Ovary (tissue), 9 donors: Measurements from ENCODE around the gene HLA-DQB1. TPM values are rescaled to one million over a fixed set of nuclear protein-coding genes. Genes with fewer than 3 reads are reported as not detected.

ENCODE experiments used
- DNase-seq, 5 donors: peaks; one replicate each; pipeline ENCODE4 v3.0.0-alpha.2; 2019 to 2020
- H3K27ac ChIP-seq, 2 donors: fragments of 200-600 bp; one replicate each; pipeline versions ENCODE4 v1.5.1 to v1.8.0; 2019 to 2022
- H3K27me3 ChIP-seq: fragments of 200-600 bp; one replicate; pipeline ENCODE4 v1.8.0; 2022
- H3K36me3 ChIP-seq: fragments of 200-600 bp; sonication (generic); one replicate; pipeline ENCODE4 v1.5.1; 2019
- H3K4me1 ChIP-seq: one replicate; pipeline ENCODE4 v1.8.1; 2013; ENCODE audit warnings: mild to moderate bottlenecking, moderate library complexity; ENCODE audit not compliant: insufficient read depth
- H3K4me3 ChIP-seq: fragments of 200-600 bp; sonication (generic); one replicate; pipeline ENCODE4 v1.5.1; 2017
- H3K9me3 ChIP-seq, 2 donors: fragments of 200-600 bp in 1 of 2; sonication (generic) in 1 of 2; one replicate each; pipeline versions ENCODE4 v1.5.1 to v1.8.1; 2013 to 2019; ENCODE audit warnings: mild to moderate bottlenecking in 1 of 2, moderate library complexity in 1 of 2
- EP300 ChIP-seq: sonication (generic); formaldehyde crosslinking; IDR thresholded peaks from one replicate; pipeline ENCODE4 v1.6.1; 2017; ENCODE audit warnings: antibody characterized with exemption
- POLR2A ChIP-seq: fragments of 450-650 bp; IDR thresholded peaks from one replicate; pipeline ENCODE4 v1.6.1; 2017; ENCODE audit warnings: antibody characterized with exemption, mild to moderate bottlenecking, moderate library complexity
- WGBS, 3 donors: extraction: QIAGEN DNeasy Blood & Tissue Kit in 1 of 3; methylation state at CpG; one replicate each; pipeline versions ENCODE4 v1.1.5 to v1.1.7; 2013 to 2017; 5-methylcytosine and 5-hydroxymethylcytosine counted together
- intact Hi-C, 4 donors: fragments of 100-400 bp; cut with DNase I; formaldehyde crosslinking; loops; one replicate each; pipeline versions ENCODE4 v1.11.0 to v1.15.1; 2022 to 2023
- polyA plus RNA-seq, 2 donors: library from polyadenylated mRNA; stranded (reverse); fragments of 200-250 nt in 1 of 2; fragments of 350-450 nt in 1 of 2; fragmentation: Illumina TruSeq in 1 of 2; extraction: RNeasy Lipid Tissue Mini Kit (QIAGEN cat#74804) in 1 of 2; gene quantifications; one replicate each; pipeline ENCODE4 v1.2.3, GENCODE V29; 2013 to 2014
- total RNA-seq, 7 donors: library from RNA; depleted of rRNA in 2 of 7; stranded (reverse); fragments of >200 nt in 2 of 7; fragmentation: NEBNext Ultra II Directional in 3 of 7; extraction: Animal tissue kit (Norgen Biotek cat#: 25700) in 3 of 7; gene quantifications; one replicate each; pipeline versions ENCODE4 v1.1.0 to v1.2.4, GENCODE V29; 2016 to 2023
- TF ChIP-seq, protein P1 (sequence below), 3 donors: fragments of 450-650 bp in 2 of 3; fragments of 200-600 bp in 1 of 3; IDR thresholded peaks; one replicate each; pipeline versions ENCODE4 v1.5.1 to v1.8.0; 2016 to 2022; ENCODE audit warnings: antibody characterized with exemption in 3 of 3, mild to moderate bottlenecking in 1 of 3
- donor health status: DM: no; HTN: no; CAD: no; lungs with moderate emphysema.
- donor health status: DM: no; HTN: no; CAD: no.
- donor health status: Bipolar disorder and iron deficiency.
- donor health status: DM: yes; HTN: yes; CAD: no.
- donor health status: DM: no; HTN: no; CAD: no.
- donor health status: DM: yes; HTN: yes; CAD: no.

HLA-DQB1 gene
- total and polyA plus RNA-seq, 9 donors, result 0.36 to 28.5 (median 7.7) TPM

DNA sequence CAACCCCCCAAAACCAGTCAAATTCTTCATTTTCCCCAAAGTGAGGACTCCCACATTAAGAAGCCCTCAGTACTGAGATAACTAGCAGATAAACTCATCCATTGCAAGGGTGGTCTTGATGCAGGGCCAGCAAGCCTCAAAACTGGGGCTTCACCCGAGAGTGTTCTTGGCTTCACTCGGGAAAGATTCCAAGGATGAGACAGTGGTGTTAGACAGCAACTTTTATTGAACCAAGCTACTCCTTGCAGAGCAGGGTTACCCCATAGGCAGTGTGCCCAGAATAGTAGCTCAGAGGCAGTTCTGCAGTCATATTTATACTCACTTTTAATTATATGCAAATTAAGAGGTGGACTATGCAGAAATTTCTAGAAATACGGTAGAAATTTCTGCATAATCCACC, 45.1 kb downstream of the HLA-DQB1 start:
- WGBS, 3 donors, result 16 to 52% (median 36%) methylated on average over 3 of the region's 3 CpGs
- Histone ChIP-seq H3K4me3 (no peak overlapping the region), H3K27ac (no peak overlapping the region), H3K9me3 (no peaks in the 10 kb centered on the region), H3K27me3 (no peaks in the 10 kb centered on the region), H3K4me1 (no peaks in the 10 kb centered on the region), H3K36me3 (no peaks in the 10 kb centered on the region)
- DNase-seq, result no peak
- intact Hi-C loops, result no loop called here
- TF ChIP-seq, protein P1, sequence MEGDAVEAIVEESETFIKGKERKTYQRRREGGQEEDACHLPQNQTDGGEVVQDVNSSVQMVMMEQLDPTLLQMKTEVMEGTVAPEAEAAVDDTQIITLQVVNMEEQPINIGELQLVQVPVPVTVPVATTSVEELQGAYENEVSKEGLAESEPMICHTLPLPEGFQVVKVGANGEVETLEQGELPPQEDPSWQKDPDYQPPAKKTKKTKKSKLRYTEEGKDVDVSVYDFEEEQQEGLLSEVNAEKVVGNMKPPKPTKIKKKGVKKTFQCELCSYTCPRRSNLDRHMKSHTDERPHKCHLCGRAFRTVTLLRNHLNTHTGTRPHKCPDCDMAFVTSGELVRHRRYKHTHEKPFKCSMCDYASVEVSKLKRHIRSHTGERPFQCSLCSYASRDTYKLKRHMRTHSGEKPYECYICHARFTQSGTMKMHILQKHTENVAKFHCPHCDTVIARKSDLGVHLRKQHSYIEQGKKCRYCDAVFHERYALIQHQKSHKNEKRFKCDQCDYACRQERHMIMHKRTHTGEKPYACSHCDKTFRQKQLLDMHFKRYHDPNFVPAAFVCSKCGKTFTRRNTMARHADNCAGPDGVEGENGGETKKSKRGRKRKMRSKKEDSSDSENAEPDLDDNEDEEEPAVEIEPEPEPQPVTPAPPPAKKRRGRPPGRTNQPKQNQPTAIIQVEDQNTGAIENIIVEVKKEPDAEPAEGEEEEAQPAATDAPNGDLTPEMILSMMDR (IDR thresholded peaks at IDR 0.05), result no peak
- TF ChIP-seq EP300, result no peak
- TF ChIP-seq POLR2A, result no peak

DNA sequence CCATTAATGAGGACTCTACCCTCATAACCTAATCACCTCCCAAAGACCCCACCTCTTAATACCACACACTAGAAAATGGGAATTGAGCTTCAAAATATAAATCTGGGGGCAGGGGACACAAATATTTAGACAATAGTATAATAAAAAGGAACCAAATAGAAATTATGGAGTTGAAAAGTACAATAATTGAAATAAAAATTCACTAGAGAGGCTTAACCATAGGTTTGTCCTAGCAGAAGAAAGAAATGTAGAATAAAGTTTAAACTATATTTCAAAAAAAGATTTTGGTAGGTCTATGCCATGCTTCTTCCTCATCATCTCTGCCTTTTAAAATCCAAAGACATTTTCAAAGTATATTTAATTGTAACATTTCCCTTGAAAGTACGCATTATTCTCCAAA, 48.7 kb downstream of the HLA-DQB1 start:
- TF ChIP-seq EP300 (no peak), POLR2A (no peak)
- TF ChIP-seq, protein P1 (IDR thresholded peaks at IDR 0.05), result no peak
- Histone ChIP-seq H3K27me3 (no peaks in the 10 kb centered on the region), H3K9me3 (no peaks in the 10 kb centered on the region), H3K36me3 (no peaks in the 10 kb centered on the region), H3K27ac (no peak overlapping the region), H3K4me3 (no peak overlapping the region), H3K4me1 (no peaks in the 10 kb centered on the region)
- 89 to 97% (median 92%) methylated on average over 1 of the region's 1 CpG for WGBS, 3 donors
- DNase-seq, result no peak
- intact Hi-C loops, result no loop called here

- Histone ChIP-seq H3K4me1 (no peaks in the 10 kb centered on the region), H3K27me3 (no peaks in the 10 kb centered on the region), H3K36me3 (no peaks in the 10 kb centered on the region), H3K4me3 (no peak overlapping the region), H3K9me3 (no peaks in the 10 kb centered on the region), H3K27ac (no peak overlapping the region)
- intact Hi-C loops, result no loop called here
- DNase-seq, result no peak
- TF ChIP-seq EP300 (no peak), POLR2A (no peak)
- TF ChIP-seq, protein P1 (IDR thresholded peaks at IDR 0.05), result no peak
- 41 to 54% (median 42%) methylated on average over 3 of the region's 3 CpGs for WGBS, 3 donors
Measured at GRCh38 chr6:32615885-32616532, 50.4 kb downstream of the HLA-DQB1 start.

GRCh38 chr6:32614366-32615081, 51.9 kb downstream of the HLA-DQB1 start:
- no peak overlapping the region for H3K4me3 ChIP-seq
- H3K9me3 ChIP-seq, result no peaks in the 10 kb centered on the region
- no peaks in the 10 kb centered on the region for H3K4me1 ChIP-seq
- H3K27me3 ChIP-seq, result no peaks in the 10 kb centered on the region
- TF ChIP-seq POLR2A (no peak), EP300 (no peak)
- TF ChIP-seq, protein P1 (IDR thresholded peaks at IDR 0.05), result no peak
- intact Hi-C loops, result no loop called here
- no peaks in the 10 kb centered on the region for H3K36me3 ChIP-seq
- 40 to 73% (median 71%) methylated on average over 1 of the region's 1 CpG for WGBS, 3 donors
- DNase-seq, result no peak
- no peak overlapping the region for H3K27ac ChIP-seq
